WTC11 (cell line): ENCODE results near the gene OSBPL5.

Source experiments
- FOXP1 ChIP-seq: sonication (generic); formaldehyde crosslinking; IDR thresholded peaks from 2 replicates; pipeline ENCODE4 v1.8.0; 2022; ENCODE audit warnings: missing genetic modification reagents, mild to moderate bottlenecking, moderate library complexity, borderline replicate concordance
- GABPB1 ChIP-seq: sonication (generic); formaldehyde crosslinking; IDR thresholded peaks from 2 replicates; pipeline ENCODE4 v1.8.1; 2023; ENCODE audit warnings: mild to moderate bottlenecking, missing genetic modification reagents
- KAT7 ChIP-seq: sonication (generic); formaldehyde crosslinking; IDR thresholded peaks from 2 replicates; pipeline ENCODE4 v1.8.1; 2023; ENCODE audit warnings: missing genetic modification reagents, mild to moderate bottlenecking, borderline replicate concordance
- MYBL2 ChIP-seq: sonication (generic); formaldehyde crosslinking; IDR thresholded peaks from 2 replicates; pipeline ENCODE4 v1.8.1; 2023; ENCODE audit warnings: mild to moderate bottlenecking, moderate library complexity, missing genetic modification reagents
- NFYB ChIP-seq: sonication (generic); formaldehyde crosslinking; conservative IDR thresholded peaks from 2 replicates; pipeline ENCODE4 v1.8.0; 2022; ENCODE audit warnings: low read depth, missing genetic modification reagents
- NR2C2 ChIP-seq: sonication (generic); formaldehyde crosslinking; IDR thresholded peaks from 2 replicates; pipeline ENCODE4 v1.8.0; 2022; ENCODE audit warnings: mild to moderate bottlenecking, missing genetic modification reagents
- RELA ChIP-seq: sonication (generic); formaldehyde crosslinking; IDR thresholded peaks from 2 replicates; pipeline ENCODE4 v1.8.1; 2022; ENCODE audit warnings: missing genetic modification reagents, mild to moderate bottlenecking, borderline replicate concordance
- SMAD4 ChIP-seq: sonication (generic); formaldehyde crosslinking; IDR thresholded peaks from 2 replicates; pipeline ENCODE4 v1.8.0; 2022; ENCODE audit warnings: mild to moderate bottlenecking, missing genetic modification reagents
- SP1 ChIP-seq: sonication (generic); formaldehyde crosslinking; conservative IDR thresholded peaks from 2 replicates; pipeline ENCODE4 v1.8.1; 2022; ENCODE audit warnings: missing genetic modification reagents
- TP53 ChIP-seq: sonication (generic); formaldehyde crosslinking; IDR thresholded peaks from 2 replicates; pipeline ENCODE4 v1.8.1; 2023; ENCODE audit warnings: mild to moderate bottlenecking, missing genetic modification reagents
- ZNF232 ChIP-seq: sonication (generic); formaldehyde crosslinking; IDR thresholded peaks from 2 replicates; pipeline ENCODE4 v1.8.0; 2022; ENCODE audit warnings: mild to moderate bottlenecking, missing genetic modification reagents
- ZNF396 ChIP-seq: fragments of 250-450 bp; sonication (Bioruptor Pico); IDR thresholded peaks from 2 replicates; pipeline ENCODE4 v1.8.0; 2021; ENCODE audit warnings: mild to moderate bottlenecking, moderate library complexity, borderline replicate concordance
- TF ChIP-seq, protein P1 (sequence below): sonication (generic); formaldehyde crosslinking; IDR thresholded peaks from 2 replicates; pipeline ENCODE4 v1.8.1; 2023; ENCODE audit warnings: mild to moderate bottlenecking, missing genetic modification reagents, moderate library complexity
- TF ChIP-seq, protein P2 (sequence below): fragments of 200-600 bp; IDR thresholded peaks from 2 replicates; pipeline ENCODE4 v1.8.0; 2022; ENCODE audit warnings: antibody characterized with exemption

DNA sequence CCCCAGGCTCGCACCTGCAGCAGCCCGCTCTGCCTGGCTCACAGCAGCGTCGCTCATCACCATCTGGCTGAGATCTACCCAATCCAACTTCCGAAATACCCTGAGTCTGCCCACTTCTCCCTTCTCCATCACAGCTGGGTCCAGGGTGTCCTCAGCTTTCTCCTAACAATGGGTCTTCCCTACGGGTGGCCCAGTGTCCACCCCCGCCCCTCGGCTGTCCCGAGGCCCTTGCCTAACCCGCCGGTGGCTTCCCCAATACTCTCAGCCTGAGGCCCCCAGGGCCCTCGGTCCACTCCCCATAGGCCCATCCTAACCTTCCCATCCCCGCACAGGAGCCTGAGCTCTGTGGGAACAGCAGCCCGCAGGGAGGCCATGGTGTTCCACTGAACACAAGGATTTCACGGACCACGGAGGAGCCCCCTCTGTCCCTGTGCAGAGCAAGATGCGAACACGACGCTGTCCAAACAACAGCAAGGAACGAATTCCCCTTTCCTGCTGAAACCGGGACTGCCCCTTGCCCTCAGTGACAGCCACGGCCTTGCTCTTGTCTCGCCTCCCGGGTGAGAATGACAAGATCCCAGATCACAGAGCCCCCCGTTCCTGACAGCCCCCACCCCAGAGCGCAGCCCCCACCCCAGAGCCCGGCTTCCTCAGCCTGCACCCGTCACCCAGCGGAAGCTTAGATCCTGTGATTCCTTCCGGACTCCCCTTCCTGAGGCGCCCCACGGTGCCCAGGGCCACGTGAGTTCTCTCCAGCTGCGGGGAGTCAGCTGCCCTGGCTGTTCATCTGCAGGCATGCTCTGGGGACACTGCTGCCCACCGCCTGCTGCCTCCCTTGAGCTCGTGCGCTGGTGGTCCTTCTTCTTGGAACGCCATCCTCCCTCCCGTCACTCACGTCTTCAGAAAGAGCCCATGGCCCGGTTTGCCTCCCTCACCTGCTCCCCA, 59.0 kb downstream of the OSBPL5 start:
- TF ChIP-seq, protein P1, sequence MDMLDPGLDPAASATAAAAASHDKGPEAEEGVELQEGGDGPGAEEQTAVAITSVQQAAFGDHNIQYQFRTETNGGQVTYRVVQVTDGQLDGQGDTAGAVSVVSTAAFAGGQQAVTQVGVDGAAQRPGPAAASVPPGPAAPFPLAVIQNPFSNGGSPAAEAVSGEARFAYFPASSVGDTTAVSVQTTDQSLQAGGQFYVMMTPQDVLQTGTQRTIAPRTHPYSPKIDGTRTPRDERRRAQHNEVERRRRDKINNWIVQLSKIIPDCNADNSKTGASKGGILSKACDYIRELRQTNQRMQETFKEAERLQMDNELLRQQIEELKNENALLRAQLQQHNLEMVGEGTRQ: no peak
- TF ChIP-seq NR2C2 (CRISPR knock-in tag) (no peak), SP1 (CRISPR knock-in tag) (no peak), FOXP1 (no peak), TP53 (no peak), ZNF232 (CRISPR knock-in tag) (no peak), RELA (CRISPR knock-in tag) (no peak), SMAD4 (CRISPR knock-in tag) (no peak), MYBL2 (CRISPR knock-in tag) (no peak), NFYB (CRISPR knock-in tag) (no peak), ZNF396 (CRISPR knock-in tag) (no peak), KAT7 (CRISPR knock-in tag) (no peak), GABPB1 (no peak)
- TF ChIP-seq, protein P2, sequence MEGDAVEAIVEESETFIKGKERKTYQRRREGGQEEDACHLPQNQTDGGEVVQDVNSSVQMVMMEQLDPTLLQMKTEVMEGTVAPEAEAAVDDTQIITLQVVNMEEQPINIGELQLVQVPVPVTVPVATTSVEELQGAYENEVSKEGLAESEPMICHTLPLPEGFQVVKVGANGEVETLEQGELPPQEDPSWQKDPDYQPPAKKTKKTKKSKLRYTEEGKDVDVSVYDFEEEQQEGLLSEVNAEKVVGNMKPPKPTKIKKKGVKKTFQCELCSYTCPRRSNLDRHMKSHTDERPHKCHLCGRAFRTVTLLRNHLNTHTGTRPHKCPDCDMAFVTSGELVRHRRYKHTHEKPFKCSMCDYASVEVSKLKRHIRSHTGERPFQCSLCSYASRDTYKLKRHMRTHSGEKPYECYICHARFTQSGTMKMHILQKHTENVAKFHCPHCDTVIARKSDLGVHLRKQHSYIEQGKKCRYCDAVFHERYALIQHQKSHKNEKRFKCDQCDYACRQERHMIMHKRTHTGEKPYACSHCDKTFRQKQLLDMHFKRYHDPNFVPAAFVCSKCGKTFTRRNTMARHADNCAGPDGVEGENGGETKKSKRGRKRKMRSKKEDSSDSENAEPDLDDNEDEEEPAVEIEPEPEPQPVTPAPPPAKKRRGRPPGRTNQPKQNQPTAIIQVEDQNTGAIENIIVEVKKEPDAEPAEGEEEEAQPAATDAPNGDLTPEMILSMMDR: no peak
